GM19025 (cell line): ENCODE data around the gene GMEB2.
A peak's percentile ranks its signal among the peaks of the same experiment; 100 is the strongest.
"Not testable (repeated sequence)": the region's sequence is repeated elsewhere in the genome, so short reads cannot be mapped to it uniquely, and the experiment has no call there.

Experiments used
- ATAC-seq: cut with Tn5 transposase; IDR thresholded peaks from one replicate; pipeline ENCODE4 v1.9.1; 2021; ENCODE audit warnings: mild to moderate bottlenecking, low read depth, moderate library complexity; ENCODE audit not compliant: unreplicated experiment

The GMEB2 gene, protein sequence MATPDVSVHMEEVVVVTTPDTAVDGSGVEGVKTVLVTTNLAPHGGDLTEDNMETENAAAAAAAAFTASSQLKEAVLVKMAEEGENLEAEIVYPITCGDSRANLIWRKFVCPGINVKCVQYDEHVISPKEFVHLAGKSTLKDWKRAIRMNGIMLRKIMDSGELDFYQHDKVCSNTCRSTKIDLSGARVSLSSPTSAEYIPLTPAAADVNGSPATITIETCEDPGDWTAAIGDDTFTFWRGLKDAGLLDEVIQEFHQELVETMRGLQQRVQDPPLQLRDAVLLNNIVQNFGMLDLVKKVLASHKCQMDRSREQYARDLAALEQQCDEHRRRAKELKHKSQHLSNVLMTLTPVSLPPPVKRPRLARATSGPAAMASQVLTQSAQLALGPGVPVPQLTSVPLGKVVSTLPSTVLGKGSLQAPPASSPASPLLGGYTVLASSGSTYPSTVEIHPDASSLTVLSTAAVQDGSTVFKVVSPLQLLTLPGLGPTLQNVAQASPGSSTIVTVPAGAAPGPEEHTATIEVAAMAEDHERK

DNA sequence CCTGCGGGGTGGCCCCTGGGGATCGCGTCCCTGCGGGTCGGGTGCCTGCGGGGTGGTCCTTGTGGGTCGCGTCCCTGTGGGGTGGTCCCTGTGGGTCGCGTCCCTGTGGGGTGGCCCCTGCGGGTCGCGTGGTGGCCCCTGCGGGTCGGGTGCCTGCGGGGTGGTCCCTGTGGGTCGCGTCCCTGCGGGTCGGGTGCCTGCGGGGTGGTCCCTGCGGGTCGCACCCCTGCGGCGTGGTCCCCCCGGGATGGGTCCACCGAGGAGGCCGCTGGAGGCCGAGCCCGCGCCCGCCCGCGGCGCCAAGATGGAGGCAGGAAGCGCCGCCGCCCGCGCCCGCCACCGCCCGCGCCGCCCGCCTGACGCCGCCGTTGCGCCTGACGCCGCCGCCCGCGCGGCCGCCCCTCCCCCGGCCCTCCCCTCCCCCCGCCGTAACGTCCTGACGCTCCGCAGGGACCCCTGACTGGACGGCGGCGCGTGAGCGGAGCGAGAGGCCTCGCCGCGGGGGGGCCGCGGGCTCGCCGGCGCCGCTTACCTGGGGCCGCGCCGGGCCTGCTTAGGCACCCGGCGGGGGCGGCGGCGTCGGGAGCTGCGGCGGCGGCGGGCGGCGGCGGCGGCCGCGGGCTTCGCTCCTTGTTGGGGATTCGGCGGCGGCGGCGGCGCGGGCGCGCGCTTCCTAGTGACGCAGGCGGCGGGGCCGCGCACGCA lies at the start of gene GMEB2:
Gene GMEB2 (minus strand): TSS at position 678 of the 705 bp plus-strand sequence. CDS start 7,704 bp downstream, outside the sequence.
- peak; percentile 55 for ATAC-seq

DNA sequence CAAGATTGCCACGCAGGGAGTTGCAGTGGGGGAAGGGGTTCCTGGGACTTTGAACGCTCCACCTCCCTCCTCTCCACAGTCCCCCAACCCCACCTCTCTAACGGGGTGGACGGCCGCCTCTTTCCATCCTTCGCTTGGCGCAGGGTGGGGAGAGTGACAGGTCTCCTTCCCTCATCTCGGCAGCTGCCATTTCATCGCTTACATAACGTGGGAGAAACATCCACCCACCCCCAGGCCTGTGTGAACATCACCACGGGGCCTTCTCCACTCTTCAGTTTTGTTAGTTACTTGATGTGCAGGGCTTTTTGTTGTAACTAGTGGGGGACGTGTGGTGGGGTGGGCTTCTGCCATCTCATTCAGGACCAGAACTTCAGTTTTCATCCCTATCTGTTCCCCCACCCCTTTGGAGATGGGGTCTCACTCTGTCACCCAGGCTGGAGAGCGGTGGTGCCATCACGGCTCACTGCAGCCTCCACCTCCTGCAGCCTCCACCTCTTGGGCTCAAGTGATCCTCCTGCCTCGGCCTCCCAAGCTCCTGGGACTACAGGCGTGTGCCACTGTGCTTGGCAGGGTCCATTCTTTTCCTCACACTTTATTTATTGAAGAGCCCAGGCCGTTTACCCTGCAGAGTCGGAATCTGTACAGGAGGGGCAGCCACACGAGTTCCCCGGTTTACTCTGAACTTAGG lies 48.9 kb upstream of the GMEB2 start:
- ATAC-seq = no peak

DNA sequence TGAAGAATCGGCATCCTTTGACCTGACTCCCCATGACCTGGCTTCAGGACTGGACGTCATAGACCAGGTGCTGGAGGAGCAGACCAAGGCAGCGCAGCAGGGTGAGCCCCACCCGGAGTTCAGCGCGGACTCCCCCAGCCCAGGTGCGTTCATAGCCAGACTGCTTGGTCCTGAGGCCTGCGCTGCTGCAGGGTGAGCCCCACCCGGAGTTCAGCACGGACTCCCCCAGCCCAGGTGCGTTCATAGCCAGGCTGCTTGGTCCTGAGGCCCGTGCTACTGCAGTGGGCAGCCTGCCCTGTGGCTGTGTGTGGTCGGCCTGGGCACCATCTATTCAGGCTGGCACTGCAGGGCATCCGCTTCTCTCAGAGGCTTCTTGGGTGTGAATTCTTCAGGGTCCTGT lies 47.0 kb upstream of the GMEB2 start:
- ATAC-seq = no peak

DNA sequence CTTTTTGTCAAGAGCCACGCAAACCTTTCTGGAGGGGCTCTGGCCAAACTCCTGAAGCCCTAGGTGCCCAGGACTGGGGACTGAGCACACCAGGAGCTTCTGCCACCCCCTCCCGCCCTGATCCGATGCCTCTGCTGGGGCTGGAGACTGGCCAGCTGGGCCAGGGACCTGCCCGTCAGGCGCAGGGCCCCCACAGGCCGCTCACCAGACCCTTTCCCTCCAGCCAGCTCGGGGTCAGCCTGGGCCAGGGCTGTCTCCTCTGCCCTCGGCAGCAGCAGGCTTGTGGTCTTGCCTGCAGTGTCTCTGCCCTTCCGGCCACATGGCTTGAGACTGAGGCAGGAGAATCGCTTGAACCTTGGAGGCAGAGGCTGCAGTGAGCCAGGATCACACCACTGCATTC lies 45.8 kb upstream of the GMEB2 start:
- no peak for ATAC-seq

DNA sequence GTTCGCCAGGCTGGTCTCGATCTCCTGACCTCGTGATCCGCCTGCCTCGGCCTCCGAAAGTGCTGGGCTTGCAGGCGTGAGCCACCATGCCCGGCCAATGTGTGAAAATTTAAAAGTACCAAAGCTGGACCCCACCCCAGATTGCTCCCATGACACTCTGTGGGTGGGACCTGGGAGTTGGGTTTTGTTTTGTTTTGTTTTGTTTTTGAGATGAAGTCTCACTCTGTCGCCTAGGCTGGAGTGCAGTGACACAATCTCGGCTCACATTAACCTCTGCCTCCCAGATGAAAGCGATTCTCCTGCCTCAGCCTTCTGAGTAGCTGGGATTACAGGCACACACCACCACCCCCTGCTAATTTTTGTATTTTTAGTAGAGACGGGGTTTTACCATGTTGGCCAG lies 44.8 kb upstream of the GMEB2 start:
- ATAC-seq = not testable (repeated sequence)

DNA sequence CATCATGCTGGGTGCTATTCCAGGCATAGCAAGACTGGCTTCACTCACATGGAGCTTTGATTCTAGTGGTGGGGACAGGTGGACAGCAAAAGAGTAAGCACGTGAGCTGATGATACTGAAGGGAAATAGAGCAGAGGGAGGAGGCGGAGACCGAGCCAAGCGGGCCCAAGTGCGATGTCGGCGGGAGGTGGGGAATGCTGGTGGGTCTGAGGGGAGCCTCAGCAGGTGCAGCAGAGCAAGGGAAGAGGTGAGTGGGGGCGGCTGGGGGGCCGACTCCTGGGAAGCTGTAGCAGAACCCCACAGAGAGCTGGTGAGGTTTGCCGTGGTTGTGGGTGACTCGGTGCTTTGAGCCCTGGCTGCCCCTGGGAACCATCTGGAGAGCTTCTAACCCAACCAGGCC lies 41.5 kb upstream of the GMEB2 start:
- no peak for ATAC-seq

DNA sequence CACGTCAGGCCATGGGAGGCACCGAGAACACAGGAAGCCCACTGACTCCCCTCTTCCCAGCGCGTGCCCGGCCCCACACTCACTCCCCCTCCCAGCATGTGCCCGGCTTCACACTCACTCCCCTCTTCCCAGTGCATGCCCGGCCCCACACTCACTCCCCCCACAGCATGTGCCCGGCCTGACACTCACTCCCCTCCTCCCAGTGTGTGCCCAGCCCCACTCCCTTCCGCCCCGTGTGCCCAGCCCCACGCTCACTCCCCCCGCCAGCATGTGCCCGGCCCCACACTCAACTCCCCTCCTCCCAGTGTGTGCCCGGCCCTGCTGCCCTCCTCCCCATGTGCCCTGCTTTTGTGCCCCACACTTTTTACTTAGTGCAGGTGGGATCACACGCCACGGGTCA lies 41.0 kb upstream of the GMEB2 start:
- ATAC-seq = no peak

DNA sequence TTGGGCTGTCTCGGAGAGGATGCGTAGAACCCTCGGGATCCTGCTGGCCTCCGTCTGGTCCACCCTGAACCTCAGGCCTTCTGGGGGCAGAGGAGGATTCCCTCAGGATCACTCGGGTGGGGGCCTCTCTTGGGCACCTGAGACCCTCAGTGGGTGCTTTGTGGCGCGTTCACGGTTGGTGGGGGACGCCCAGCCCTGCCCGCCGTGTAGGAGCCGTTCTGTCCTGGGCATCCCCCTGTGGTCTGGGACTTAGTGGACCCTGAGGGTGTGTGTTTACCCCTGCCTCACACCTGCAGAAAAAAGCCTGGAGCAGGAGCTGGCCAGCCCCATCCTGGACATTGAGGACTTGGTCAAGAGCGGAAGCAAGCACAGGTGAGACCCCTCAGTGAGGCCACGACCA lies 38.8 kb upstream of the GMEB2 start:
- no peak for ATAC-seq

DNA sequence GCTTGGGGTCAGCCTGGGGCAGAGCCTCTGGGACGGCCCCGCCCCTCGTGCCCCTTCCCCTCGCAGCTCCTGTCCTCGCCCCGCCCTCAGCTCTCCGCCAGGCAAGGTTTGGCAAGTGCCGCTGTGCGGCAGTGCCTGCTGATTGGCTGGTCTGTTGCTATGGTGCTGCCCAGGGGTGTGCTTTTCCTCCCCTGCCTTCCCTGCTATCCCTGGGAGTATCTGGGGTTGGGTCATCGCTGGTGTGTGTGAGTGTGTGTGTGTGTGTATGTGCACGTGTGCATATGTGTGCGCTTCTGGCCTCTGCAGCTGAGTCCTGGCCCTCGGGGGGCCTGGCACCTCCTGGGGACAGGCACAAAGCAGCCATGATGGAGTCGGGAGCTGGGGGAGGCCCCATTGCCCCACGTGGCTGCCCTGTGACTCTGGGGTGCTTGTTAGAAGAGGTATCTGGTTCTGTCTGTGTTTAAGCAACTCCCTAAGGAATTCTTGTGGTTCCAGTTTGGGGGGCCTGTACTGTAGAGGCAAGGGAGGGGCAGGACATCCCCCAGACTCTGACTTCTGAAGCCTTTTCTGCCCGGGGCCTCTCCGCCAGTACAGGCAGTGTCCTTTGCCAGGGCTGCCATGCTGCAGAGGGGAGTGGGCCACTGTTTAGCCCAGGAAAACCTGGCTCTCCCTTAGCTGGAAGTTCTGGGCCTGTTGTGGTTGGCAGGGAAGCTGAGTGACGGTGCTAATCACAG lies 38.1 kb upstream of the GMEB2 start:
- ATAC-seq = no peak

DNA sequence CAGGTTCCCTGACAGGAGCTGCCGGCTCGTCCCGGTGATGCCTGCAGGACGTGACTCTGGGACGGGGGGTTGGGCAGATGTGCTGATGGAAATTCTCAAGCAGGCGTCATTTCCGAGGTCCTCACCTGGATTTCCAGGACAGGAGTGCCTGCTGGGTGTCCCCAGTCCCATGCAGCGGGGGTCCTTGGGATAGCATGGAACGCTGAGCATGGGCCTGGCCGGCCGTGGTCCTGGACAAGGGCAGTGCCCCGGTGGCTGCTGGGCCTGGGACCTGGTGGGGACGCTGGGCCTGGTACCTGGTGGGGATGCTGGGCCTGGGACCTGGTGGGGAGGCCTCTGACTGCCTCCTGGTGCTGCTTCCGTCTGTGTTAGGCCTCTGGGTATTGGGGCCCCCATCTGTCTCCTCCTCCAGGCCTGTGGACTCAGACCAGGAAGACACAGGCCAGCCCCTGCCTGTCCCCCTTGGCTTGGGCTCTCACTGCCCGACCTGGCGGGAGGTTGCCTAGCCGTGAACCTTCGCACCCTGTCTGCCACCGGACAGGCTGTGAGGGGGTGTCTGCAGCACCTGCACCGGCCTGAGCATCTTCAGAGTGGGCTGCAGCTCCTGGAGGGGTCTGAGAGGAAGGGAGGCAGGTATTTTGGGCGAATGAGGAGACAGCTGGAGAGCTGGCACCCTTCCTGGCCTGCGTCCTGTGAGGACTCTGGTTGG lies 37.4 kb upstream of the GMEB2 start:
- no peak for ATAC-seq

DNA sequence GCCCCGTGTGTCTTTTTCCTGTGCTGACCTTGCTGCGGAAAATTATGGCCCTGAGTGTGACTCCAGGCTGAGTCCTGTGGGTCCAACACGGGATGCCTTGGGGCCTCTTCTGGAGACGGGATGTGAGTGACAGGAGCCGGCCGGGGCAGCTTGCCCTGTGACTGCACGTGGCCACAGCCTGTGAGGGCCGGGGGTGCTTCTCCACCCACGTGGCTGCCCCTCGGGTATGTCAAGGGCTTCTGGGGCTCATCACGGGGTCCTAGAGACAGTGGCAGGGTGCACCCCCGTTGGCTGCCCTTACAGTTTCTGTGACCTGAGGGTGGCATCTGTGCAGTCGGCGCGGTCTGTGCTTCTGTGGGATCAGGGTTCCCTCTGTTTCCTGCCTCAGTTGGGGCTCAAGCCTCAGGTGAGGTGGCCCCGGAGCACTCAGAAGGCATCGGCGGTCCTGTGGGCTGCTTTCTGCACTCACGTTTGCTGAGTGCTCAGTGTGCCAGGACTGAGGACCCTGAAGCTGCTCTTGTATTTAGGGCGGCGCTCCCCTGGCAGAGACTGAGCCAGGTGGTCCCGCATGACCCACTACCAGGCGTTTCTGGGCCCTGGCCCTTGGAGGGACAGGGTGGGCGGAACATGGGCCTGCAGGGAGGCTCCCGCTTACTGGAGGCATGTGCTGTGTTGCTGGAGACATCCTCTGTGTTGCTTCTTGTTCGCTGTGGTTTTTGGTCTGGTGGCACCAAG lies 36.6 kb upstream of the GMEB2 start:
- ATAC-seq = no peak

DNA sequence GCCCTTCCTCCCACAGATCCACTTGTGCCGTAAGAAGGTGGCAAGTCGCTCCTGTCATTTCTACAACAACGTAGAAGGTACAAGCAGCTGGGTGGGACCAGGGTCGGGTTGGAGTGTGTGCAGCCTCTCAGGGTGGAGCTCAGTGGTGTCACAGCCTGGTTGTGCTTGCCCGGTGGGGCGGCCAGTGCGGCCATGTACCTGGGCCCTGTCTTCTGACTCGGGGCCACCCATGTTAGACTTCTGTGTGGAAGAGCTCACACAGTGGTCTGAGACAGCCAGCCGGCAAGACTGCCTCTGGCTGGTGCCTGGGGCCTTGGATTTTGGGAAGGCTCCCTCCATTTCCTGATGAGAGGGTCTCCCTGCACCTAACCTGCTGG lies 35.9 kb upstream of the GMEB2 start:
- no peak for ATAC-seq

DNA sequence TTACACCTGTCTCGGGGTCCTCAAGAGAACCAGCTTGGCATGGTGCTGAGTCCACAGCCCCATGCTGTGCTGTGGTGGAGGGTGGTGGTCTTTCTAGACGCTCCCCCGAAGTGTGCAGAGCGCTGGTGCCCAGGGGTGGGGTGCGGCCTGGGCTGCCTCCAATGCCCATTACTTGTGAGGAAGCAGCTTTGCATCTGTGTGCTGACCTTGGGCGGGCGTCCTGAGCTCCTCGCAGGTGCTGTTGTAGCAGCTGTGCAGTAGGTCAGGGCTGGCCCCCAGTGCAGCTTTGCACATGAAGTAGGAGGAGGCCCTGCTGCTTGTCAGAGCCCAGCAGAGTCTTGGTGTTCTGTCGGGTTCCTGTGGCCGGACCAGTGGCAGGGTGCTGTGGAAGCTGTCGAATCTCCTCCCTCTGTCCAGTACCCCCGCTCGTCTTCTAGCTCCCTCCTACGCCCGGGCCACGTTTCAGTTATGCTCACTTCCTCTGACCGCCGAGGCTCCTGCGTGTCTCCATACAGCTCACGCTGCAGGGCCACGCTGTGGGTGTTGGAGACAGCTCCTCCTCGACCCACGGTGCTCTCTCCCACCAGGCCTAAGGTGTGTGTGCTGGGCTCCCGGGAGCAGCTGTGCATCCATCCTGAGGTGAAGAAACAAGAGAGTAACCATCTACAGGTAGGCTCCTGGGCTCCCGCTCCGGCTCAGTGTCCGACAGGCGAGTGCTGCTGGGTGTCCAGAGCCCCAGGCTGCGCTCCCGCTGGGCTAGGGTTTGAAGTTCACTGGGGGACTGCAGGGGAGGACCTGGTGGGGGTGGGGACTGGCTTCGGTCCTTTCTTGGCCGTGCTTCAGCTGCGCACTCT lies 35.3 kb upstream of the GMEB2 start:
- ATAC-seq = no peak

DNA sequence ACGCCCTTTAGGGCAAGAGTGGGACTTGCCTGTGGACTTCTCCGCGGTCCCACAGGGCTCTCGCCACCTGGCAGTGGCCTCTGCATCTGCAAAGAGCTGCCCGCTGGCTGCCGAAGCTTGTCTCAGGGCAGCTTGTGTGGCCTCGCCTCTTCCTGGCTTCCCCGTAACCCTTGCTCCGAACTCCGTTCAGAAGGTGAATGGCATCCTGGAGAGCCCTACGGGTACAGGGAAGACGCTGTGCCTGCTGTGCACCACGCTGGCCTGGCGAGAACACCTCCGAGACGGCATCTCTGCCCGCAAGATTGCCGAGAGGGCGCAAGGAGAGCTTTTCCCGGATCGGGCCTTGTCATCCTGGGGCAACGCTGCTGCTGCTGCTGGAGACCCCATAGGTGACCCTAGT lies 34.2 kb upstream of the GMEB2 start:
- no peak for ATAC-seq

DNA sequence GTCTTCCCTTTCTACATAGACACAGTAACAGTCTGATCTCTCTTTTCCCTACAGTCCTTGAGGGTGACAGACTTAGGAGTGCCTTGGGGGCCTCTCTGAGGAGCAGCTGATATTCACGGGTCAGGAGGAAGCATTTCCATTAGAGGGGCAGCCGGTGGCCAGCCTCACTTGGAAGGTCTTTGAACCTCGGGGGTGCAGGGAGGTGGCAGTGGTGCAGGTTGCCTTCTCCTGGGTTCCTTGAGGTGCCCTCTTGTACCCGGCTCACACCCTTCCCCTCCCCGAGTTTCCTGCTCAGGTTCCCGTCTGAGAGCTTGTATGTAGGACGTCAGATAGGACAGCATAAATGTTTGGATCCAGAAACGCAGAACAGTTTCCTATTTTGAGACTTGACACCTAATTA lies 33.7 kb upstream of the GMEB2 start:
- no peak for ATAC-seq

DNA sequence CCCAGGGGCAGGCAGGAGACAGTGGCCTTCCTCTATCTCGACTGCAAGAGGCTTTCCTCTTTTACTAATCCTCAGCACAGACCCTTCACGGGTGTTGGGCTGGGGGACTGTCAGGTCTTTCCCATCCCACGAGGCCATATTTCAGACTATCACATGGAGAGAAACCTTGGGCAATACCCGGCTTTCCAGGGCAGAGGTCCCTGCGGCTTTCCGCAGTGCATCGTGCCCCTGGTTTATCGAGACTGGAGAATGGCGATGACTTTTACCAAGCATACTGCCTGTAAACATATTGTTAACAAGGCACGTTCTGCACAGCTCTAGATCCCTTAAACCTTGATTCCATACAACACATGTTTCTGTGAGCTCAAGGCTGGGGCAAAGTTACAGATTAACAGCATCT lies 33.3 kb upstream of the GMEB2 start:
- not testable (repeated sequence) for ATAC-seq

DNA sequence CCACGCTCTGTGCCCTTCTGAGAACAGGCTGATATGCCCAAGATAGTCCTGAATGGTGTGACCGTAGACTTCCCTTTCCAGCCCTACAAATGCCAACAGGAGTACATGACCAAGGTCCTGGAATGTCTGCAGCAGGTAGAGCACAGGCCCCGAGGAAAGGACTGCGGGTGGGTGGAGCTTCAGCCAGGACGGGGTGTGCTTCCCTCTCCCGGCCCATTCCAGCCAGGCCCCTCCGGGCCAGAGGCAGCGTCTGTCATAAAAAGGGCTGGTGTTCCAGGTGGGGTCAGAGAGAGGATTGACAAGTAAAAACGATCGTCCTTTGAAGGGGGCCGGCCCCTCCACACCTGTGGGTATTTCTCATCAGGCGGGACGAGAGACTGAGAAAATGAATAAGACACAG lies 32.5 kb upstream of the GMEB2 start:
- no peak for ATAC-seq

DNA sequence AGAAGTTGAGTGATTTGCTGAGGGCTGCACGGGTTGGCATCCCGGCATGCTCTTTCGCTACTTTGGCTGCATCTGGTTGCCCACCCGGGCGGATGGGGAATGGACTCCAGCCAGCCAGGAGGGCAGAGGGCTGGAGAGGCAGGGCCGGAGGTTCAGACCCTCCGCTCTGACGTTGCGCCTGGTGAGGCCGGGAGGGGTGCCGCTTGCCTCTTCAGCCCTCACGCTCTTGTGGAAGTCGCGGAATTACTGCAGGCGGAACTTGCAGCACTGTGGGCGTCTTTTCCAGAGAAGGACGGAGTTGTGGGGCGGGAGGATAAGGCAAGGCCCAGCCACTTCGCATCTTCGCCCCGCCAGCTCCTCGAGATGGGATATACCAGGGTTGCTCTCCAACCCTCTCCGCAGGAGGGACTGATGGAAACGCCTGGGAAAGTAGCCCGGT lies 31.9 kb upstream of the GMEB2 start:
- no peak for ATAC-seq
